SW480 (cell line): Measurements from ENCODE around the gene BLOC1S3.
A peak's percentile ranks its signal among the peaks of the same experiment; 100 is the strongest.

Experiments used
- DNase-seq: peaks from one replicate; pipeline ENCODE4 v3.0.0-alpha.2; 2016; ENCODE audit warnings: low spot score

BLOC1S3 gene, protein sequence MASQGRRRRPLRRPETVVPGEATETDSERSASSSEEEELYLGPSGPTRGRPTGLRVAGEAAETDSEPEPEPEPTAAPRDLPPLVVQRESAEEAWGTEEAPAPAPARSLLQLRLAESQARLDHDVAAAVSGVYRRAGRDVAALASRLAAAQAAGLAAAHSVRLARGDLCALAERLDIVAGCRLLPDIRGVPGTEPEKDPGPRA

DNA sequence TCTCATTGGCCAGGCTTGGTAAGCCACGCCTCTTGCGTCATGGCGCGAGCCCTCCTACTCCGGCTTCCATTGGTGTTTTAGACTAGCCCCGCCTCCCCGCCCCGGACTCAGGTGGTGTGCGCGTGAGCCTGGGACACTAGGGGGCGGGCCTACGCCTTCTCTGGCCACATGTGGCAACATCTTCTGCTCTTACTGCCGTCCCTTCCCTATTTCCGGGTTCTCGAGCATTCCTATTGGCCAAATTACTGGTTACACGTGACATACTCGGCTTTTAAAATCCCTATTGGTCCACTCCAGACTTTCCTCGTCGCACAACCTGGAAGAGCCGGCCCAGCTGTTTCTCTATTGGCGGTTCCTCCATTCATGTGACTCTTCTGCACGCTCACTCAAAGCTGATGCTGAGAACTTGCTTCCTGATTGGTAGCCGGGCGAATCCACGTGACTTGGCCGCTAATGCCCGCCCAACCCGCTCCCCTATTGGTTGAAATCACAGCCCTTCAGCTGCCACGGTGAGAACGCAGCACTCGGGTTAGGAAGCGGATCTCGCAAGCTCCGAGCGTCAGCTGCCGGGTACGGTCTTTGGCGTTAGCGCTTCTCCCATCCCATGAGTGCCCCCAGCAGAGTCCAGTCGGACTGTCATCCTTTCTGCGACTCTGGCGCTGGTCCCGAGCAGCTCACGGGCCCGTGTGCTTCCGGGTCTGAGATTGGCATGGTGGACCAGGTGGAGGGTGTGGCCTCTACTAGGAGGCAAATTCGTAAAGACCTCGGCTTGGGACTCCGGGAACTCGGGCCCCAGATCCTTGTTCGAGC is at the start of gene BLOC1S3:
Gene BLOC1S3, plus strand, starts transcription at position 523 of the 810 bp plus-strand sequence. CDS start 513 bp downstream, outside the sequence.
- DNase-seq = peak; percentile 100

DNA sequence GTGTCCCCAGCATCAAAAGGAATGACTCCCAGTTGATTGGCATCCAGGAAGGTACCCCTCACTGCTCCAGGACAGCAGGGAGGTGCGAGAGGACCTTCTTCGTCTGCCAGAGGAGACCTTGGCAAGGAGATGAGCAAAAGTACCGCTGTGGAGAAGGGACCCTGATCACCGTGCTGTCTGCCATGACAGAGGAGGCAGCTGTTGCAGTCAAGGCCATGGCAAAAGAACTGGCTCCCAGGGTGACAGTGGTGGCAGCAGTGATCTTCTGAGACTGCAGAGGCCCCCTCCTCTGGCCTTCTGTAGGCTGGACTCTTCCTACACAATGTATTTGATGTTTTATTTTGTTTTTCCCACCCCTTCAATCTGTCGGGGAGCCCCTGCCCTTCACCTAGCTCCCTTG is 49.8 kb upstream of the BLOC1S3 start:
- no peak for DNase-seq

DNA sequence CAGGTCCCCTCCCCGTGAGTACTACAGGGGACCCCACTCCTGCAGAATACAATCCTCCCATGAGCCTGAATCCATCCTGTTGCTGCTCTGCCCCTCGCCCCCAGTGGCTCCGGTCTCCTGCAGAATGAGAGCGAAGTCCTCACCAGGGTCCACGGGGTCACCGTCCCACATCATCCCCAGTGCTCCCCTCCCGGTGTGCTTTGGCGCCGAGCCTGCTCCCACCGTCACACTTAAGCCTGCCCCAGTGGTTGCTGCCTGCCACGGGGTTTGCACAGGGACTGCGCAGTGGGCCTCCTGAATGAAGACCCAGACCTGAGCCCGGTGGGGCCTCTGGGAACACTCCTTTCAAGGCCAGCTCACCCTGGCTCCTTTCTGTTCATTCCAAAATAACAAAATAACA is 48.3 kb upstream of the BLOC1S3 start:
- DNase-seq = no peak

DNA sequence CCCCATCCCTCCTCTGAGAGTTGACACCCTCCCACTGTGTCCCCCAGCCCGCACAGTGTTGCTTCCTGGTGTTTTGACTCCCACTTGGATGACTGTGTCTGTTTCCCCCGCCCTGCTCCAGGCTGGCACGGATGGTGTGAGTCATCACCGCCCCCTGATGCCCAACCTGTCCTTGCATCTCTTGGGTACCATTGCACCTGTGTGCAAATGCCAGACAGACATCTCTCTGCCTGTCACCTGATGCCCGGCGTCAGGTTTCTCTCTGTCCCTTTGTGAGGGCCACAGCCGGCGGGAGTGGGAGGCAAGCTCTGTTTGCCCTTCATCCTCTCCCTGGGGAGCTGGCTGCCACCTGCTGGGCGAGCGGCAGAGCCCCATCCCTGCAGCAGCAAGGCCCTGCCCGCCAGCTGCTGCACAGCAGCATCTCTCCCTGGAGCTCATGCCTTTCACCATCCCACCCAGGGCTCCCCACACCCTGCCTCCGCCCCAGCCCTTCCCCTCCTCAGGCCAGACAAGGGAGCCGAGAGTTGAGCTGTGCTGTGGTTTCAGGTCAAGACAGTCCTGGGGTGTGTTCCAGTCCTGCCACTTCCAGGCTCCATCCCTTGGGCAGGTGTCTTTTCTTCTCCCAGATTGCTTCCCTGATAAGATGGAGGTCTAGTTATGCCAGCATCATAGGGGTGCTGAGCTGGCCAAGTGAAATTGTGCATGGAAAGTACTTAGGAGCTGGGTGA is 47.5 kb upstream of the BLOC1S3 start:
- DNase-seq = peak; percentile 97

DNA sequence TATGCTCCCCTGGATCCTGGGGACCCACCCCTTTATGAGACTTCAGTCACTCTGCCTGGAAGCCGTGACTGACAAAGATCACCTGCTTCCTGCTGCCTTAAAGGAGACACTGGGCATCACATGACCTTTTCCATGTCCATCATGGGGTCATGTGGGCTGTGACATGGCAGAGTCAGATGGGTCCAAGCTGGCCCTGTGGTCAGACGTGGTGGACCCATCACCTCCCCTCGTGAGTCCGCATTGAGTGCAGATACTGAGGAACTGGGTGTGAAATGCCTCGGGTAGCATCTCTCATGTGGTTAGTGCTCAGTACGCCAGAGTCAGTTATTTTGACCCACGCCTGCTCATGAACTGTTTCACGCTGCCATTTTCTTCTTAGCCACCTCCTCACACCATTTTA is 44.9 kb upstream of the BLOC1S3 start:
- no peak for DNase-seq

DNA sequence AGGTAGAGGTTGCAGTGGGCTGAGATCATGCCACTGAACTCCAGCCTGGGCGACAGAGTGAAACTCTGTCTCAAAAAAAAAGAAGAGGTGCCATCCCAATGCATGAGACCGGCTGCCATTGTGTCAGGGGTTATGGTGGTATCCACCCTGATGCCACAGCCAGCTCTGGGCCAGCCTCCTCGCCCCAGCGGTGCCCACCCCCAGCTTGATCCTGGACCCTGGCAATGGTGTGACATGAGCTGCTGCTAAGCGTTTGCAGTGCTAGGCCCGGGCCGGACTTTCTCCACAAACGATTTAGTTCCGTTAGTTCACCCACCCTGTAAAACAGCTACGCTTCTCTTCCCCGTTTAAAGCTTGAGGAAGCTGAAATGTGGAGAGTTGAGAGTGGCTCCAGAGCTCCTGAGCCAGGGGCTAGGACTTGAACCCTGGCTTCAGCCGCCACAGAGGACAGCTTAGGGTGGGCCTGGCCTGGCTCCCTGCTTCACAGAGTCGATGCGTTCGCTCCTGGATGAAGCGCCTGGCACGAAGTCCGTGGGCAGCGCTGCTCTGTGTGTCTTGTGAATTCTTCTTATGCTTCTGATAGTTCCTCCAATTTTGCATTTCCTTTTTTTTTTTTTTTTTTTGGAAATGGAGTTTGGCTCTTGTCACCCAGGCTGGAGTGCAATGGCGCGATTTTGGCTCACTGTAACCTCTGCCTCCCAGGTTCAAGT is 43.3 kb upstream of the BLOC1S3 start:
- DNase-seq = no peak

DNA sequence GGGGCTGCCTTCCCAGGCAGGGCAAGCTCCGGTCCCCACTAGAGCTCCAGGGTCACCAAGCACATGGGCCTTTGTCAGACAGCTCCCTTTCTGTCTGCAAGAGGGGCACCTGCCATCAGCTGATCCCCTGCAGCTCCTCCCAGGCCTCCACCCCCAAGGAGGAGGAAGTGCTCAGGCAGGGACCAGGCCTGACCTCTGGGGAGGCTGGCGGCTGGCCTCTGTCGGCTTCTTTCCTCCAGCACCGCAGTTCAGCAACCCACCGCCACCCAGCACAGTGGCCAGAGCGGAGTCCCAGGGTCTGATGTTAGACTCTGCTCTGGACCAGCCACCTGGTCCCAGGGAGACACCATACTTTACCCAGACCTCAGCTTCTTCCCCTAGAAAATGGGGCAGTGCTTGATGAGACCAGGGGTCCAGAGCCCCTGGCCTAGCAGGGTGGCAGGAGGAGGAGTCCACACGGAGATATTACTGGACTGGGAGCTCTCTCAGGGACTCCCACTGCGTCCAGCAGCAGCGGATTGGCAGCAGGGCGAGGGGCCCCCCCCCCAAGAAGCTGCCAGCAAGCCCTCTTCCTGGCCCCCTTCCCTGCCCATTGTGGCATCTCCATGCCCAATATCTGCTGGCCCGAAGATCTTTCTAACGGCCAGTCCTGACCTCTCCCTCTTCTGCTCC is 41.9 kb upstream of the BLOC1S3 start:
- DNase-seq = no peak

DNA sequence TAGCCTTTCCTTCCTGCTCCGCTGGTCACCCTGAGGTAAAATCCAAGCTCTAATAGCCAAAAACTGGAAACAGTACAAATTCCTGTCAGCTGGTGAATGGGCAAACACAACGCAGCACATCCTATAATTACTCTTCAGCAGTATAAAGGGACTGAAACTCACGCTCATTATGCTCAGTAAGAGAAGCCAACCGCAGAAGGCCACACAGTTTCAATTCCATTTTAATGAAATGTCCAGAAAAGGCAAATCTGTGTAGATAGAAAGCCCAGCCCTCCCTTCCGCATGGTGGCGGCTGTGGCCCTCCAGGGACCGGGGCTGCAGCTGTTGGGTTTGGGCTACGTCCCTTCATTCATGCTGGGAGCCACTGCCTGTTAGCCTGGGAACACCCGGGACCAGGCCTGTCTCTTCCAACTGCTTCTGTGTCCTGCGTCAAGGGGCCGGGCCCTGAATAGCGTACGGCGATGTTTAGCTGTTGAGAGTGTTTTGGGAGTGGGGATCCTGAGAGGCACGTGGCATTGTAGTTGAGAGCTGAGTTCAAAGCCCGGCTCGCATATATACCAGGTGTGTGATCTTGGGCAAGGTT is 41.3 kb upstream of the BLOC1S3 start:
- no peak for DNase-seq

DNA sequence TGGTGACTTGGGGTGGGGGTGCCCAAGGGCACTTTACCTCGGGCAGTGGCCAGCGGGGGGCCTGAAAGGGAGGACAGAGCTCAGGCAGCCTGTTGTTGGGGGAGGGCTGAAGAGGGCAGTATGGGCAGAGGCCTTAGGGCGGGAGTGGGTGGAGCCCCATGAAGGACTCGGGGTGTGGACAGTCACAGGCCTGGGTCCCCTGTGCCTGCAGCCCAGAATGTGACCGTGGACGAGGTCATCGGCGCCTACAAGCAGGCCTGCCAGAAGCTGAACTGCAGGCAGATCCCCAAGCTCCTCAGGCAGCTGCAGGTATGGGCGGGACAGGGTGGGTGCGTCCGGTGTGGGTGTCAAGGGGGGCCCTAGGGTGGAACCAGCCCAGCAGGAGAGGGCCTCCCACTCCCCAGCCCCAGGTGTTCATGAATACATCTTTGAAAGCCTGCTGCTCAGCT is 40.3 kb upstream of the BLOC1S3 start:
- DNase-seq = no peak

DNA sequence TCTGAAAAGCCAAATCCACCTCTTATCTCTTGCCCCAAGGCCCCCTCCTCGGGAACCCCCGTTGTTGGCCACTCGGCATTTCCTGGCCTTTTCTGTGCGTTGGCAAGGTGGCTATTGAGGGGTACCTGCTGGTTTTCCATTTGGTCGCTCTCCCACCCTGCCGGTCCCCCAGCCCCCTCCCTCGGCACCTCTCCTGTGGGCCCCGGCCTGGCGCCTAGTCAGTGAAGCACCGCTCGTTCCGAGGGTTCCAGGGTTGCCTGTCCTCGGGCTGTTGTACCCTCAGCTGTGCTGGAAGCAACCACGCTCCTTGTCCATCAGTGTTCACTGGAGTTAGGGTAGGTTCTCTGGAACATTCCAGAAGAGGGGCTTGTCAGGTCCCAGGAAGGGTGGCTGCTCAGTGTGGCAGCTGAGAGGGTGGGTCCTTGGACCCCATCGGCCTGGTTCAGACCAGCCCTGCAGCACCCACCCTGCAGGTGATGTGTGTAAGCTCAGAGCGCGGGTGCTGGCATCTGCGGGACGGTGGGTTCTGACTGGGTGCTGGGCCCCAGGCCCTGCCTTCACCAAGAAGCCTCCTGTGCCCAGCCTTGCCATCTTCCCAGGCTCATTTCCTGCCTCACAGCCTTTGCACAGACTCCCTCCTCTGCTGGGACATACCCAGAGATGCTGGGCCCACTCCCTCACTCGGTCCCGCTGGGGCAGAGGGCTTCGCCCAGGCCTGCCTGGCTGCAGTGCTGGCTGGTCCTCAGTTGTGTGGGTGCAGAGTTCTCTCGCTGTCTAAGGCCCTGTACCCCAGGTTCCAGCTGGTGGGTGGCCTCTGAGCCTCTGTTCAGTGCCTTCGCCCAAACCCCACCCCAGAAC is 39.1 kb upstream of the BLOC1S3 start:
- no peak for DNase-seq

DNA sequence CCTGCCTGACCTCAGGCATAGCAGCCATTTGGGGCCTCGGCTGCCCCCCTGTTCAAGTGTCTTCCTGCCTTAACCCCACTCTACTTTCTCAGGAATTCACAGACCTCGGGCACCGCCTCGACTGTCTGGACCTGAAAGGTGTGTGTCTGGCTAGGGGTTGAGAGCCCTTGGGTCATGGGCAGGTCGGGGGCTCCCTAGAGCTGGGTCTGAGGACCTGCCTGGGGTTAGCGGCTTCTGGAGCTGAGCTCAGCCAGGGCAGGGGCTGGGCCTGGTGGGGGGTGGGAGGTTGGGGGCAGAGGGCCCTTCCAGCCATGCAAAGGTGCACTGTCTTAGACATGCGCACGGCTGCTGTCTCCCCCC is 38.5 kb upstream of the BLOC1S3 start:
- DNase-seq = no peak

DNA sequence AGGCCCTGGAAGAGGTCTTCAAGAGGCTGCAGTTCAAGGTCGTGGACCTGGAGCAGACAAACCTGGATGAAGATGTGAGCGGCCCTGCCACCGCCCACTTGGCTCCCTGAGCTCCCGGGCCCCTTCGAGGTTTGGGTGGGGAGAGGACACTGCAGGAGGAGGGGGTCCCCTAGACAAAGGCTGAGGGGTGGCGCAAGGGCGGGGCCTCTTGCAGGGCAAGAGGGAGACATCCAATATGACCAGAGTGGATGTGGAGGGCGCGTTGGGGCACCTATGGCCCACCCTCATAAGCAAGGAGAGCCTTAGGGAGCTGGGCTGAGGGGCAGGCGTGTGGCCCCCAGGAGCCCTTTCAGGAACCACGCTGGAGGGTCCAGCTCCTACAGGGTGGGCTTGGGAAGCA is 38.1 kb upstream of the BLOC1S3 start:
- no peak for DNase-seq

DNA sequence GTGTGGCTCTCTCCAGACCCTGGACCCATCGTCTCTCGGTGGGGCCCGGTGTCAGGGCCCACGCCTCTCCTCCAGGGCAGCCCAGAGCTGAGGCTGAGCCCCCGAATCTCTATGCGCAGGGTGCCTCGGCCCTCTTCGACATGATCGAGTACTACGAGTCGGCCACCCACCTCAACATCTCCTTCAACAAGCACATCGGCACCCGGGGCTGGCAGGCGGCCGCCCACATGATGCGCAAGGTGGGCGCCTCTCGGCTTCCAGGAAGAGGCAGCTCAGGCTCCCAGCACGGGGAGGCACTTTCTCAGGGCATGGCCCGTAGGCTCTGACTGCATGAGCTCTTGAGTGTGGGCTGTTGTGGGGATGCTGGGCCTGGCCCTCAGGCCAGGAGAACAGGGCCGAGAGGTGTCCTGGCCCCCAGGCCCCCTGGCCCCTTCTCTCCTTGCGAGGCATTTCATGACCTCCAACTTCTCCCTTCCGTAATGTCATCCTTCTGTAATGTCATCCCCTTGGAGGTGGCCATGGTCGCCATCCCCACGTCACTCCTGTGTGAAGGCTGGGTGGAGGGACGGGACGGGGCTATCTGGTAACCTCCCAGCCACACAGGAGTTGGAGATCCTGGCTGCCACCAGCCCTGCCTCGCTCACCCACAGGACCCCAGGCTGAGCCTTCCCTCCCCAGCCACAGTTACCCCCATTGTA is 37.2 kb upstream of the BLOC1S3 start:
- no peak for DNase-seq

DNA sequence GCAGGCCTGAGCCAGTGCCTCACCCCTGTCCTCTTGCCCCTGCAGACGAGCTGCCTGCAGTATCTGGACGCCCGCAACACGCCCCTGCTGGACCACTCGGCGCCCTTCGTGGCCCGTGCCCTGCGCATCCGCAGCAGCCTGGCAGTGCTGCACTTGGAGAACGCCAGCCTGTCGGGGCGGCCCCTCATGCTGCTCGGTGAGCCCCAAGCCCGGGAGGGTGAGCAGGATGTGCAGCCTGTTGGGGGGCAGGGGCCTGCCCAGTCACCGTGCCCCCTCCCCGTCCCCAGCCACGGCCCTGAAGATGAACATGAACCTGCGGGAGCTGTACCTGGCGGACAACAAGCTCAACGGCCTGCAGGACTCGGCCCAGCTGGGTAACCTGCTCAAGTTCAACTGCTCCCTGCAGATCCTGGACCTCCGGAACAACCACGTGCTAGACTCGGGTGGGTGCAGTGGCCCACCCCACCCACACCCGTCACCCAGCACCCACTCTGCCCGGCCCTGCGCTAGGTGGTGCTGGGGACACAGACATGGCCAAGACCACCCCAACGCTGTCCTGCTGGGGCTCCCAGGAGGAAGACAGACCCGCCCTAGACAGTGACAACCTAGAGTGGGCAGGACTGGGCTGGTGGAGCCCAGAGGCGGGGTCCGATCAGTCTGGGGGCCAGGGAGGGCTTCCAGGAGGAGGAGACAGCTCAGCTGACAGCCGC is 36.4 kb upstream of the BLOC1S3 start:
- DNase-seq = no peak

DNA sequence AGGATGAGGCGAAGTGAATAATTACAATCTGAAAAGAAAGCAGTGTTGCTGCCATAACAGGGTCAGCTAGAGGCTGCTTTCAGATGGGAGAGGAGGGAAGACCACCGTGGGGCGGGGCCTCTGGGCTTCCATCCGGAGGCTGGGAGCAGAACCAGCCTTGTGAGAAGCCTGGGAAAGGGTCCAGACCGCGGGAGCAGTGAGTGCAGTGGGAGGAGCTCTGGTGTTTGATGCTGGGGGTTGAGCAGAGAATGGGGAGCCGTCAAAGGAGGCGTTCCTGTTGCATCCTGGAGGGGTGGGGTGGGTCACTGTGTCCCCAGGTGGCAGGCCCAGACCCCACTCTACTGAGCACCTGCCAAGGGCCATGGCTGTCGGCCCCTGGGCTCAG is 35.9 kb upstream of the BLOC1S3 start:
- DNase-seq = no peak

DNA sequence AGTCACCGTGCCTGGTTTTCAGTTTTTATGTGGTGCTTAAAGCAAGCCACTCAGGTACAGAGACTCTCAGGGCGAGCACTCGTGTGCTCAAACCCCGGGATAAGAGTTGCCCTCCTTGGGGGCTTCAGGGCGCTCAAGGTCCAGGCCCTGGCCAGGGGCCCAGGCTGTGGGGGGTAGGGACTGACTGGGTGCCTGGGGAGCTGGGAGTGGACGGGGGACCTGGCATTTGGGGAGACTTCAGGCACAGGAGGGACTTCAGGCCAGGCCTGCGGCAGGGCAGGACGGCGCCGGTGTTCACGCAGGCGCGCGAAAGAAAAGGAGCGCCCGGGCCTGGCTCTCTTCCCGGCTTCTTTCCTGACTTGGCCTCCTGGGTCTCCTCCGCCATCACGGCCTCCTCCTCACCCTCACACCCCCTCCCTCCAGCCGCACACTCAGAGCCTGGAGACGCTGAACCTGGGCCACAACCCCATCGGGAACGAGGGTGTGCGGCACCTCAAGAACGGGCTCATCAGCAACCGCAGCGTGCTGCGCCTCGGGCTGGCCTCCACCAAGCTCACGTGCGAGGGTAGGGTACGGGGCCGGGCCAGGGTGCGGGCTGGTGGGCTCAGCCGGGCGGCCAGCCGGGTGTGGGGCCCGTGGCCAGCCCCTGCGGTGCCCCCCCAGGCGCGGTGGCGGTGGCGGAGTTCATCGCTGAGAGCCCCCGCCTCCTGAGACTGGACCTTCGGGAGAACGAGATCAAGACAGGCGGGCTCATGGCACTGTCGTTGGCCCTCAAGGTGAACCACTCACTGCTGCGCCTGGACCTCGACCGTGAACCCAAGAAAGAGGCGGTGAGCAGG is 33.9 kb upstream of the BLOC1S3 start:
- no peak for DNase-seq

DNA sequence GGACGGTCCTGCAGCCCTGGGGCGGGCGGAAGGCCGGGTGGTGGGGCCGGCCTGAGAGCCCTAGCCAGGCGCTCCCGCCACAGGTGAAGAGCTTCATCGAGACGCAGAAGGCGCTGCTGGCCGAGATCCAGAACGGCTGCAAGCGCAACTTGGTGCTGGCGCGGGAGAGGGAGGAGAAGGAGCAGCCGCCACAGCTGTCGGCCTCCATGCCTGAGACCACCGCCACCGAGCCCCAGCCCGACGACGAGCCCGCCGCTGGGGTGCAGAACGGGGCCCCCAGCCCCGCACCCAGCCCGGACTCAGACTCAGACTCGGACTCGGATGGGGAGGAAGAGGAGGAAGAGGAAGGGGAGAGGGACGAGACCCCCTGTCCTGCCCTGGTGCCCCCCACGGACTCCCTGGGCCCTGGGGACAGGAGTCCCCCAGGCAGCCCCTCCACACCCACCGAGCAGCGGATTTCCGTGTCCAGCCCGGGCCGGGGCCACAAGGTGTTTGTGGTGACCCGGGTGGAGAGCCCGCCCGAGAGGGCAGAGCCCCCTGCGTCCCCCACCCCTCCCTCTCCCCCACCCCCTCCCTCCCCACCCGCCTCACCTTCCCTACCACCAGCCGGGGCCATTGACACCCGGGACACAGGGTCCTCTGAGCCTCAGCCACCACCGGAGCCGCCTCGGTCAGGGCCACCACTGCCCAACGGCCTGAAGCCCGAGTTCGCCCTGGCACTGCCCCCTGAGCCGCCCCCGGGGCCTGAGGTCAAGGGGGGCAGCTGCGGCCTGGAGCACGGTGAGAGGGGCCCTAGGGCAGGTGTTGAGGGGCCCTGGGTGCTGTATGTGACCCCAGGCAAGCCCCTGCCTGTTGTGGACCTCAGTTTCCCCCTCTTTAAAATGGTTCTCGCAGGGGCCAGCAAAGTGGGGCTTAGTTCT is 33.1 kb upstream of the BLOC1S3 start:
- no peak for DNase-seq
